Left lung (tissue), 14 donors: ENCODE results near the gene APOM. TPM values are rescaled to one million over a fixed set of nuclear protein-coding genes. Genes with fewer than 3 reads are reported as not detected.

Experiments
- ATAC-seq: fragments of 200-7000 bp; cut with Tn5 transposase; one replicate; pipeline ENCODE4 v1.9.1; 2020; ENCODE audit warnings: moderate library complexity
- DNase-seq, 4 donors: peaks; one replicate each; pipeline ENCODE4 v3.0.0-alpha.2; 2013 to 2020
- H3K27ac ChIP-seq, 2 donors: fragments of 200-600 bp; sonication (generic) in 1 of 2; one replicate each; pipeline versions ENCODE4 v1.5.0 to v1.8.0; 2020 to 2021
- H3K27me3 ChIP-seq, 2 donors: fragments of 200-600 bp; sonication (generic) in 1 of 2; one replicate each; pipeline versions ENCODE4 v1.5.0 to v1.8.0; 2020 to 2021
- H3K36me3 ChIP-seq, 2 donors: fragments of 200-600 bp; sonication (generic) in 1 of 2; one replicate each; pipeline versions ENCODE4 v1.5.0 to v1.8.0; 2020 to 2021
- H3K4me1 ChIP-seq, 2 donors: fragments of 200-600 bp; one replicate each; pipeline ENCODE4 v1.8.0; 2021
- H3K4me3 ChIP-seq, 2 donors: fragments of 200-600 bp; sonication (generic) in 1 of 2; one replicate each; pipeline versions ENCODE4 v1.5.0 to v1.8.0; 2020 to 2021; ENCODE audit warnings: mild to moderate bottlenecking in 1 of 2
- H3K9me3 ChIP-seq, 2 donors: fragments of 200-600 bp; sonication (generic) in 1 of 2; one replicate each; pipeline versions ENCODE4 v1.5.0 to v1.8.0; 2020 to 2021
- CTCF ChIP-seq, 2 donors: fragments of 200-600 bp; sonication (generic) in 1 of 2; IDR thresholded peaks; one replicate each; pipeline versions ENCODE4 v1.5.0 to v1.8.0; 2021; ENCODE audit warnings: antibody characterized with exemption in 2 of 2
- intact Hi-C, 2 donors: fragments of 100-400 bp; cut with DNase I; formaldehyde crosslinking; loops; one replicate each; pipeline versions ENCODE4 v1.11.2 to v1.14.2; 2022
- long read RNA-seq, 12 donors: library from polyadenylated mRNA in 2 of 12; unstranded in 2 of 12; transcript quantifications; one replicate each; pipeline ENCODE4 v2.0.0 and lab custom pipeline, GENCODE V29; 2019 to 2026
- polyA plus RNA-seq, 6 donors: library from polyadenylated mRNA; unstranded; fragments of 120-200 nt; gene quantifications; one replicate each; pipeline ENCODE4 v1.2.1, GENCODE V29; 2013; ENCODE audit not compliant: insufficient read length in 6 of 6
- total RNA-seq, 2 donors: library from RNA; stranded (reverse); fragmentation: NEBNext Ultra II Directional; extraction: Animal tissue kit (Norgen Biotek cat#: 25700); gene quantifications; one replicate each; pipeline ENCODE4 v1.2.1, GENCODE V29; 2021
- donor health status: DM: no; HTN: yes; CAD: no.
- donor health status: DM: no; HTN: no; CAD: no.

APOM gene
- total RNA-seq, result 1 to 10 TPM; 1.0 to 1.5 TPM
- polyA plus RNA-seq, result 1 to 10 TPM; 4.6 to 8.0 (median 6.4) TPM
- long read RNA-seq, donor 1, partial matches to known transcripts, result 0 of 2 reads
- long read RNA-seq, donor 1, other reads (novel, unspliced or antisense), result 0 of 2 reads
- long read RNA-seq, donor 2, partial matches to known transcripts, result 0 of 2 reads
- long read RNA-seq, donor 2, other reads (novel, unspliced or antisense), result 0 of 2 reads
- long read RNA-seq, donor 3, partial matches to known transcripts, result 0 of 1 reads
- long read RNA-seq, donor 3, other reads (novel, unspliced or antisense), result 0 of 1 reads
- long read RNA-seq, donor 4, partial matches to known transcripts, result 2 of 3 reads
- long read RNA-seq, donor 4, other reads (novel, unspliced or antisense), result 1 of 3 reads
- long read RNA-seq, donor 5, partial matches to known transcripts, result 0 of 1 reads
- long read RNA-seq, donor 5, other reads (novel, unspliced or antisense), result 0 of 1 reads
- long read RNA-seq, donor 6, transcript APOM-203 (6 exons, 709 nt), result major isoform, 5 of 6 reads
- long read RNA-seq, donor 6, partial matches to known transcripts, result 0 of 6 reads
- long read RNA-seq, donor 6, other reads (novel, unspliced or antisense), result 0 of 6 reads
- long read RNA-seq, donor 7, partial matches to known transcripts, result 0 of 2 reads
- long read RNA-seq, donor 7, other reads (novel, unspliced or antisense), result 0 of 2 reads
- long read RNA-seq, donor 8, partial matches to known transcripts, result 0 of 1 reads
- long read RNA-seq, donor 8, other reads (novel, unspliced or antisense), result 0 of 1 reads
- long read RNA-seq, donor 9, result 0 reads
- long read RNA-seq, donor 10, partial matches to known transcripts, result 0 of 2 reads
- long read RNA-seq, donor 10, other reads (novel, unspliced or antisense), result 1 of 2 reads
- long read RNA-seq, donor 11, partial matches to known transcripts, result 0 of 4 reads
- long read RNA-seq, donor 11, other reads (novel, unspliced or antisense), result 0 of 4 reads
- long read RNA-seq, donor 12, partial matches to known transcripts, result 0 of 2 reads
- long read RNA-seq, donor 12, other reads (novel, unspliced or antisense), result 0 of 2 reads

DNA sequence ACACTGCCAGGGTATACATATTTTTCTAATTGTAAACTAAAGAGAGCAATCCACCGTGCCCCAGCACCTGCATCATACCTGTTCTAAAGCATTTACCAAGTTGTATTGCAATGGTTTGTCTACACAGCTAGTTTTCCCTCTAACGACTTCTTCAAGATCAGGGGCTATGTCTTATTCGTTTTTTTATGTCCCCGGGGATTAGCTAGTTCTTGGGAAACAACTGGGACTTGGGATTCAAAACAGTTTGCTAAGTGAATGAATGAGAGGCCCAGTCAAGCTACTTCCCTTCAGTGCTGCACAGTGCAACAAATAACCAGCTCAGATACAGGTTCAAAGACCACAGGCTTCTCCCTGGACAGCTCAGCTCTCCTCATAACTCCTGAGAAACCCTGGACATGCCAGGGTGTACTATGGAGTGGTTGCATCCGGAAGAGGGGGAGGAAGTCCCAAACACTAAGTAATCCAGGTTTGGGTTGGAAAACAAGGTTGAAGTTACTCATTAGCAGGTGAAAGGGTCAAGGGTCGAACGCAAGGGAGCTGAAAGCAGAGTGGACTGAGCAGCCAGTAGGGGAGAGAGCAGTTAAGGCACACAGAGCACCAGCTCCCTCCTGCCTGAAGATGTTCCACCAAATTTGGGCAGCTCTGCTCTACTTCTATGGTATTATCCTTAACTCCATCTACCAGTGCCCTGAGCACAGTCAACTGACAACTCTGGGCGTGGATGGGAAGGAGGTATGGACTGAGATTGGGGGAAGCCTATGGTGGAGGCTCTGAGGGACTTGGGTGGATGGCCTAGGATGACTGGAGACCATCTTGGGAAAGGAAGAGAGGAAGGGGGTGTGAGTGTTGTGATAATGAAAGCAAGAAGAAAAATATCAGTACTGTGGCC, at the start of gene APOM:
Gene APOM (plus strand): TSS at position 546 of the 889 bp plus-strand sequence. CDS start 73 bp downstream, at position 619.
- no peak for ATAC-seq
- no peak within 1 kb of the TSS for H3K4me3 ChIP-seq
- intact Hi-C loops, result no loop called here
- H3K4me1 ChIP-seq, result peaks cover 20 to 66% of the 10 kb centered on the region in 2 donors
- H3K9me3 ChIP-seq, result no peaks in the 10 kb centered on the region
- TF ChIP-seq CTCF (IDR thresholded peaks at IDR 0.05), result no peak
- H3K36me3 ChIP-seq, result peaks cover 0 to 27% of the 10 kb centered on the region in 2 donors
- DNase-seq, result no peak
- H3K27me3 ChIP-seq, result no peaks in the 10 kb centered on the region
- no peak within 1 kb of the TSS for H3K27ac ChIP-seq

GRCh38 chr6:31607317-31607716, 48.4 kb upstream of the APOM start:
- DNase-seq (no peak), ATAC-seq (no peak)
- H3K9me3 ChIP-seq, result no peaks in the 10 kb centered on the region
- H3K4me1 ChIP-seq, result no peaks in the 10 kb centered on the region
- no peak overlapping the region for H3K27ac ChIP-seq
- intact Hi-C loops, result no loop called here
- H3K27me3 ChIP-seq, result no peaks in the 10 kb centered on the region
- no peak overlapping the region for H3K4me3 ChIP-seq
- no peak for TF ChIP-seq CTCF (IDR thresholded peaks at IDR 0.05)
- H3K36me3 ChIP-seq, result no peaks in the 10 kb centered on the region

GRCh38 chr6:31609519-31610406, 45.9 kb upstream of the APOM start:
- TF ChIP-seq CTCF (IDR thresholded peaks at IDR 0.05), result no peak
- Histone ChIP-seq H3K36me3 (no peaks in the 10 kb centered on the region), H3K4me1 (peaks cover 0 to 14% of the 10 kb centered on the region in 2 donors), H3K27me3 (no peaks in the 10 kb centered on the region), H3K27ac (no peak overlapping the region), H3K9me3 (no peaks in the 10 kb centered on the region), H3K4me3 (no peak overlapping the region)
- intact Hi-C loops, result no loop called here
- DNase-seq (no peak), ATAC-seq (no peak)

GRCh38 chr6:31610968-31611367, 44.7 kb upstream of the APOM start:
- peaks cover 0 to 17% of the 10 kb centered on the region in 2 donors for H3K4me1 ChIP-seq
- no peaks in the 10 kb centered on the region for H3K36me3 ChIP-seq
- DNase-seq, result no peak
- H3K27me3 ChIP-seq, result no peaks in the 10 kb centered on the region
- no peak for TF ChIP-seq CTCF (IDR thresholded peaks at IDR 0.05)
- H3K4me3 ChIP-seq, result no peak overlapping the region
- intact Hi-C loops, result no loop called here
- no peaks in the 10 kb centered on the region for H3K9me3 ChIP-seq
- no peak for ATAC-seq
- no peak overlapping the region for H3K27ac ChIP-seq
